Esophagus squamous epithelium (tissue), 5 donors: ENCODE data around the gene SCLY. TPM values are rescaled to one million over a fixed set of nuclear protein-coding genes. Genes with fewer than 3 reads are reported as not detected.

Experiments used
- DNase-seq: peaks from one replicate; lab custom pipeline; 2025; lab: John Stamatoyannopoulos, UW
- H3K27ac ChIP-seq, 4 donors: fragments of 200-600 bp; sonication (generic); one replicate each; pipeline ENCODE4 v1.5.1; 2016 to 2019; ENCODE audit warnings: mild to moderate bottlenecking in 1 of 4
- H3K27me3 ChIP-seq, 4 donors: fragments of 200-600 bp; sonication (generic); 1 replicate in 3 of 4; 2 replicates in 1 of 4; pipeline versions ENCODE4 v1.5.1 to v1.6.0; 2017 to 2021; ENCODE audit warnings: antibody characterized with exemption in 1 of 4
- H3K36me3 ChIP-seq, 3 donors: fragments of 200-600 bp; sonication (generic); one replicate each; pipeline ENCODE4 v1.5.1; 2016 to 2019
- H3K4me1 ChIP-seq, 3 donors: fragments of 200-600 bp; sonication (generic); one replicate each; pipeline ENCODE4 v1.5.1; 2017 to 2019
- H3K4me3 ChIP-seq, 4 donors: fragments of 200-600 bp; sonication (generic); 1 replicate in 3 of 4; 2 replicates in 1 of 4; pipeline ENCODE4 v1.5.1; 2016 to 2019; ENCODE audit warnings: mild to moderate bottlenecking in 2 of 4, moderate library complexity in 1 of 4
- H3K9me3 ChIP-seq, 3 donors: fragments of 200-600 bp; sonication (generic); one replicate each; pipeline ENCODE4 v1.5.1; 2016 to 2019
- CTCF ChIP-seq, 6 experiments: fragments of 450-650 bp in 4 of 6; fragments of 200-600 bp in 2 of 6; sonication (generic) in 2 of 6; IDR thresholded peaks; one replicate each; pipeline ENCODE4 v1.5.1; 2016 to 2019; ENCODE audit warnings: antibody characterized with exemption in 6 of 6, mild to moderate bottlenecking in 4 of 6, moderate library complexity in 4 of 6
- POLR2A ChIP-seq, 4 donors: fragments of 450-650 bp; IDR thresholded peaks; one replicate each; pipeline ENCODE4 v1.6.1; 2017; ENCODE audit warnings: antibody characterized with exemption in 4 of 4, mild to moderate bottlenecking in 4 of 4, moderate library complexity in 3 of 4
- WGBS, 2 donors: methylation state at CpG; one replicate each; pipeline ENCODE4 v1.1.5; 2018; 5-methylcytosine and 5-hydroxymethylcytosine counted together
- intact Hi-C: fragments of 100-400 bp; cut with DNase I; formaldehyde crosslinking; loops from one replicate; pipeline ENCODE4 v1.15.0; 2022
- total RNA-seq, 4 donors: library from RNA; depleted of rRNA; stranded (reverse); fragments of >200 nt; gene quantifications; one replicate each; pipeline ENCODE4 v1.1.0, GENCODE V29; 2016
- donor health status: DM: yes; HTN: yes; CAD: no.

The SCLY gene
- total RNA-seq, 4 donors from 2014 or later: 3.0 to 14.0 (median 11.4) TPM

GRCh38 chr2:238083919-238084318, 23.1 kb downstream of the SCLY start:
- peaks cover 0 to 48% (median 6%) of the 10 kb centered on the region in 3 donors for H3K36me3 ChIP-seq
- H3K4me1 ChIP-seq: no peaks in the 10 kb centered on the region
- whole genome bisulfite sequencing, 2 donors: 84 to 96% methylated on average over 5 of the region's 5 CpGs
- H3K9me3 ChIP-seq: no peaks in the 10 kb centered on the region
- H3K27me3 ChIP-seq: no peaks in the 10 kb centered on the region
- DNase-seq: no peak
- H3K27ac ChIP-seq: no peak overlapping the region
- H3K4me3 ChIP-seq: no peak overlapping the region
- intact Hi-C loops: no loop called here
- TF ChIP-seq CTCF (IDR thresholded peaks at IDR 0.05) (no peak), POLR2A (IDR thresholded peaks at IDR 0.05) (no peak)

- no peak for TF ChIP-seq POLR2A (IDR thresholded peaks at IDR 0.05)
- TF ChIP-seq CTCF (IDR thresholded peaks at IDR 0.05): no peak
- Histone ChIP-seq H3K9me3 (no peaks in the 10 kb centered on the region), H3K36me3 (peaks cover 0 to 48% (median 6%) of the 10 kb centered on the region in 3 donors), H3K4me1 (no peaks in the 10 kb centered on the region), H3K27ac (no peak overlapping the region), H3K27me3 (no peaks in the 10 kb centered on the region), H3K4me3 (no peak overlapping the region)
- WGBS, 2 donors: 91 to 92% methylated on average over 7 of the region's 7 CpGs
- DNase-seq: no peak
- intact Hi-C loops: no loop called here
Observed at GRCh38 chr2:238084761-238085160, 24.0 kb downstream of the SCLY start.

GRCh38 chr2:238085899-238086298, 25.1 kb downstream of the SCLY start:
- WGBS, 2 donors: 87 to 91% methylated on average over 3 of the region's 3 CpGs
- TF ChIP-seq POLR2A (IDR thresholded peaks at IDR 0.05) (no peak), CTCF (IDR thresholded peaks at IDR 0.05) (no peak)
- Histone ChIP-seq H3K36me3 (peaks cover 0 to 41% (median 6%) of the 10 kb centered on the region in 3 donors), H3K27me3 (no peaks in the 10 kb centered on the region), H3K27ac (no peak overlapping the region), H3K9me3 (no peaks in the 10 kb centered on the region), H3K4me3 (no peak overlapping the region), H3K4me1 (no peaks in the 10 kb centered on the region)
- intact Hi-C loops: no loop called here
- no peak for DNase-seq

- Histone ChIP-seq H3K9me3 (no peaks in the 10 kb centered on the region), H3K4me3 (no peak overlapping the region), H3K4me1 (no peaks in the 10 kb centered on the region), H3K27ac (no peak overlapping the region), H3K36me3 (peaks cover 0 to 28% (median 6%) of the 10 kb centered on the region in 3 donors), H3K27me3 (no peaks in the 10 kb centered on the region)
- 59 to 60% methylated on average over 2 of the region's 2 CpGs for WGBS, 2 donors
- intact Hi-C loops: no loop called here
- DNase-seq: no peak
- TF ChIP-seq CTCF (IDR thresholded peaks at IDR 0.05) (no peak), POLR2A (IDR thresholded peaks at IDR 0.05) (no peak)
Observed at GRCh38 chr2:238087211-238087610, 26.4 kb downstream of the SCLY start.

GRCh38 chr2:238090887-238091286, 30.1 kb downstream of the SCLY start:
- no peaks in the 10 kb centered on the region for H3K4me1 ChIP-seq
- no peak for DNase-seq
- no peaks in the 10 kb centered on the region for H3K36me3 ChIP-seq
- no peaks in the 10 kb centered on the region for H3K9me3 ChIP-seq
- no peaks in the 10 kb centered on the region for H3K27me3 ChIP-seq
- WGBS, 2 donors: 79 to 86% methylated on average over 4 of the region's 4 CpGs
- H3K27ac ChIP-seq: no peak overlapping the region
- intact Hi-C loops: no loop called here
- no peak overlapping the region for H3K4me3 ChIP-seq
- TF ChIP-seq CTCF (IDR thresholded peaks at IDR 0.05) (no peak), POLR2A (IDR thresholded peaks at IDR 0.05) (no peak)
